ENCODE data around the gene SCAPER.

SCAPER gene, protein sequence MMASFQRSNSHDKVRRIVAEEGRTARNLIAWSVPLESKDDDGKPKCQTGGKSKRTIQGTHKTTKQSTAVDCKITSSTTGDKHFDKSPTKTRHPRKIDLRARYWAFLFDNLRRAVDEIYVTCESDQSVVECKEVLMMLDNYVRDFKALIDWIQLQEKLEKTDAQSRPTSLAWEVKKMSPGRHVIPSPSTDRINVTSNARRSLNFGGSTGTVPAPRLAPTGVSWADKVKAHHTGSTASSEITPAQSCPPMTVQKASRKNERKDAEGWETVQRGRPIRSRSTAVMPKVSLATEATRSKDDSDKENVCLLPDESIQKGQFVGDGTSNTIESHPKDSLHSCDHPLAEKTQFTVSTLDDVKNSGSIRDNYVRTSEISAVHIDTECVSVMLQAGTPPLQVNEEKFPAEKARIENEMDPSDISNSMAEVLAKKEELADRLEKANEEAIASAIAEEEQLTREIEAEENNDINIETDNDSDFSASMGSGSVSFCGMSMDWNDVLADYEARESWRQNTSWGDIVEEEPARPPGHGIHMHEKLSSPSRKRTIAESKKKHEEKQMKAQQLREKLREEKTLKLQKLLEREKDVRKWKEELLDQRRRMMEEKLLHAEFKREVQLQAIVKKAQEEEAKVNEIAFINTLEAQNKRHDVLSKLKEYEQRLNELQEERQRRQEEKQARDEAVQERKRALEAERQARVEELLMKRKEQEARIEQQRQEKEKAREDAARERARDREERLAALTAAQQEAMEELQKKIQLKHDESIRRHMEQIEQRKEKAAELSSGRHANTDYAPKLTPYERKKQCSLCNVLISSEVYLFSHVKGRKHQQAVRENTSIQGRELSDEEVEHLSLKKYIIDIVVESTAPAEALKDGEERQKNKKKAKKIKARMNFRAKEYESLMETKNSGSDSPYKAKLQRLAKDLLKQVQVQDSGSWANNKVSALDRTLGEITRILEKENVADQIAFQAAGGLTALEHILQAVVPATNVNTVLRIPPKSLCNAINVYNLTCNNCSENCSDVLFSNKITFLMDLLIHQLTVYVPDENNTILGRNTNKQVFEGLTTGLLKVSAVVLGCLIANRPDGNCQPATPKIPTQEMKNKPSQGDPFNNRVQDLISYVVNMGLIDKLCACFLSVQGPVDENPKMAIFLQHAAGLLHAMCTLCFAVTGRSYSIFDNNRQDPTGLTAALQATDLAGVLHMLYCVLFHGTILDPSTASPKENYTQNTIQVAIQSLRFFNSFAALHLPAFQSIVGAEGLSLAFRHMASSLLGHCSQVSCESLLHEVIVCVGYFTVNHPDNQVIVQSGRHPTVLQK (N-terminal part only)

DNA sequence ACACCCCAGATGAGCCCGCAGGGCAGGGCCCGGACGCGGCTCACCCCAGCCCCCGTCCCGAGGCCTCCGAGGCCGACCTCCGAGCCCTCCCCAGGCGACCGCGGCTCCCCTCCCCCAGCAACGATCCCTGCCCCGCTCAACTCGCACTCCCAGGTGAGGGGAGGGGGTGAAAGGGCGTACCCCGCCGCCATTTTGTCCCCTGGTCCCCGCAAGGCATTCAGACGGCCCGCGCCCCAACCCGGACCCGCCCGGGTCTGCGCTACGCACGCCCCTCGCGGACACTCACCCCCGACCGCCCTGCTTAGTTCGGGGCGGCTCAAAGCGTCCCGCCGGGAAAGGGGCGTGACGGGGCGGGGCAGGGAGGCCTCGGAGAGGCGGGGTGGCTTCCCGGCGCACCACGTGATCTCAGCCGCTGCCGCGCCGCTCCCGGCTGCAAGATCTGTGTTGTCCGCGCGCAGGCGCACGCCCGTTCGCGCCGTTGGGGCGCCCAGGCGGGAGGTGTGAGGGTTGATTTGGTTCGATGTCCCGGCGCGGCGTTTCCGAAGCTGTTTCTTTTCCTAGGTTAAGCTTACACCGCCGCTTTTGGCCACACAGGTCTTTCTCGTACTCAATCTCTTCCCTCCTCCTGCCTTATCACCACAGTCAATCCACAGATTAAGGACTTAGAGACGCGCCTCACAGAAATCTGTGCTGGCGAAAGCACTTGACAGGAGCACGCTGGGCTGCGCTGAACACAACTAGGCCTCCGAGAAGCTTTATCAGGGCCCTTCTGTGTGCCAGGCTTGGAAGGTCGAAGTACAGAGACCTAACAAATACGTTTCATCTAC is at the start of gene SCAPER:
SCAPER (minus strand) TSS at position 328 of the 827 bp plus-strand sequence. CDS start 21,523 bp downstream, outside the sequence.
- peak within 1 kb of the TSS; percentile 86 for H3K27ac ChIP-seq (ENCODE audit: low read depth, low read length)

DNA sequence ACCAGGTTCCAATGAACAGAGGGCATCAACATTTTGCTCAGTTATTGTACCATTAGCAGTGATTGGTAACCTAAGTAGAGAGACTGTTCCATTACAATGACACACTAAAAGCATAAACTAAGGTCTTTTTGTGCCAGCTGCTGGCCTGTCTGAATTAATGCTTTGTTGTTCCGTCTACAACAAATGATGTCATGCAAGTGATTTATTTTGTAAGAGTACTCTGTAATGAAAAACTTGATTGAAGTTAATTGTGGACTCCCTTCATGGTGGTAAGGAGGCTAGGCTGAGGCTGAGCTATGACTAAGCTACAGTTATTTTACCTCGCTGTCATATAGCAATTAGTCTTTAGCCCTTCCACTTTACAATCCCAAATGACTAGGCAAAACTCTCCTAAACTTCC is 49.6 kb upstream of the SCAPER start:
- Histone ChIP-seq H3K36me3 (ENCODE audit: insufficient read depth, low read length) (no peaks in the 10 kb centered on the region), H3K4me3 (ENCODE audit: low read depth in 1 of 2, low read length in 2 of 2) (no peak overlapping the region), H3K27me3 (ENCODE audit: control insufficient read depth in 1 of 2, insufficient read depth in 2 of 2, low read length in 2 of 2) (no peaks in the 10 kb centered on the region), H3K4me1 (ENCODE audit: insufficient read depth, low read length) (no peaks in the 10 kb centered on the region), H3K9me3 (ENCODE audit: low read length) (no peaks in the 10 kb centered on the region), H3K27ac (ENCODE audit: low read depth, low read length) (no peak overlapping the region), H3K9ac (ENCODE audit: low read length) (no peak overlapping the region)

More for the DNA sequence above, at the start of gene SCAPER:
- H3K27me3 ChIP-seq (ENCODE audit: control insufficient read depth in 1 of 2, insufficient read depth in 2 of 2, low read length in 2 of 2): no peaks in the 10 kb centered on the region
- peak within 1 kb of the TSS; percentile 87 to 98 for H3K4me3 ChIP-seq (ENCODE audit: low read depth in 1 of 2, low read length in 2 of 2)
- H3K36me3 ChIP-seq (ENCODE audit: insufficient read depth, low read length): no peaks in the 10 kb centered on the region
- peaks cover 18% of the 10 kb centered on the region for H3K4me1 ChIP-seq (ENCODE audit: insufficient read depth, low read length)
- no peaks in the 10 kb centered on the region for H3K9me3 ChIP-seq (ENCODE audit: low read length)
- H3K9ac ChIP-seq (ENCODE audit: low read length): peak within 1 kb of the TSS; percentile 49

DNA sequence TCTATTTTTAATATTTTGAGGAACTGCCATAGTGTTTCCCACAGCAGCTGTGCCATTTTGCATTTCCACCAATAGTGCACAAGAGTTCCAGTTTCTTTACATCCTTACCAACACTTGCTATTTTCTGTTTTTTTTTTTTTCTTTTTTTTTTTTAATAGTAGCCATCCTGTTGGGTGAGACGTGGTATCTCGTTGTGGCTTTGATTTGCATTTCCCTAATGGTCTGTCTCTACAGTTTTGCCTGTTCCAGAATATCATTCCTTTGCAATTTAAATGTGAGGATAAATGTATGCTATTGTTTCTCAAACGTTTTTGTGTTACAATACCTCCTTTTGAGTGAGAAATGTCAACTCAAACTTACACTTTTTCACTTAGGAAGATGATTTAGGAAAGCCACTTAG is 48.8 kb upstream of the SCAPER start:
- Histone ChIP-seq H3K27ac (ENCODE audit: low read depth, low read length) (no peak overlapping the region), H3K27me3 (ENCODE audit: control insufficient read depth in 1 of 2, insufficient read depth in 2 of 2, low read length in 2 of 2) (no peaks in the 10 kb centered on the region), H3K9ac (ENCODE audit: low read length) (no peak overlapping the region), H3K4me1 (ENCODE audit: insufficient read depth, low read length) (no peaks in the 10 kb centered on the region), H3K9me3 (ENCODE audit: low read length) (no peaks in the 10 kb centered on the region), H3K4me3 (ENCODE audit: low read depth in 1 of 2, low read length in 2 of 2) (no peak overlapping the region), H3K36me3 (ENCODE audit: insufficient read depth, low read length) (peaks cover under 1% of the 10 kb centered on the region)

DNA sequence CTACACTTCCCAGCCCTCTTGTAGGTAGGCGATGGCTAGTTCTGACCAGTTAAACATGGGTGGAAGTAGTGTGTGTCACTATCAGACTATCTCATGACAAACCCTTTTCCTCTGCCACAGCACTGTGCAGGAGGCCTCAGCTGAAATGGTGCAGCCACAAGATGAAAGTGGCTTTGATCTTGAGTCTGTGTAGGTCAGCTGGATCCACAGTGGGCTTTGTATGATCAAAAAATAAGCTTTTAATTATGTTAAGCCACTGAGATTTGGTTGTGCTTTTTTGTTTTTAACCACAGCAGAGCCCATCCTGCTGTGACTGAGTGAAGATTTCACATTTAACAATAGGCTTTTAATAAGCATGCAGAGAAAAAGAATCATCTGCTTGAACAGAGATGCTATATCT is 46.1 kb upstream of the SCAPER start:
- H3K9ac ChIP-seq (ENCODE audit: low read length): no peak overlapping the region
- H3K27ac ChIP-seq (ENCODE audit: low read depth, low read length): no peak overlapping the region
- no peaks in the 10 kb centered on the region for H3K4me1 ChIP-seq (ENCODE audit: insufficient read depth, low read length)
- H3K9me3 ChIP-seq (ENCODE audit: low read length): no peaks in the 10 kb centered on the region
- no peak overlapping the region for H3K4me3 ChIP-seq (ENCODE audit: low read depth in 1 of 2, low read length in 2 of 2)
- H3K27me3 ChIP-seq (ENCODE audit: control insufficient read depth in 1 of 2, insufficient read depth in 2 of 2, low read length in 2 of 2): no peaks in the 10 kb centered on the region
- peaks cover 7% of the 10 kb centered on the region for H3K36me3 ChIP-seq (ENCODE audit: insufficient read depth, low read length)

DNA sequence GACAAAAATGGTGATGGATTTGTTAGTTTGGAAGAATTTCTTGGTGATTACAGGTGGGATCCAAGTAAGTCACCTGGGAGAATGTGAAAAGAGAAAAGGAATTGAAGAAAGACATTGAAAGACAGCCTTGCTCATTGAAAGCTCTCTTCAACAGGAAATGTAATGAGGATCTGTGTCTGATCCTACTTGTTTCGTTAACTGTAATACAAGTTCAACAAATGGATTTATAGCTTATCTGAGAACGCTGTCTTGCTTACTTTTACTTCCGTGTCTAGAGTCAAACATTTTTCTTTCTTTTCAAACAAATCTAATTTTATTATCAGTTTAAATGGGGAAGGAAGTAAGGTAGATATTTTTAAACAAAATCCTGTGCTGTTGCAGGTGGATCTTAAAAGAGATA is 42.3 kb upstream of the SCAPER start:
- H3K4me3 ChIP-seq (ENCODE audit: low read depth in 1 of 2, low read length in 2 of 2): no peak overlapping the region
- no peak overlapping the region for H3K27ac ChIP-seq (ENCODE audit: low read depth, low read length)
- H3K9me3 ChIP-seq (ENCODE audit: low read length): no peaks in the 10 kb centered on the region
- H3K4me1 ChIP-seq (ENCODE audit: insufficient read depth, low read length): peaks cover 4% of the 10 kb centered on the region
- H3K27me3 ChIP-seq (ENCODE audit: control insufficient read depth in 1 of 2, insufficient read depth in 2 of 2, low read length in 2 of 2): no peaks in the 10 kb centered on the region
- peaks cover 17% of the 10 kb centered on the region for H3K36me3 ChIP-seq (ENCODE audit: insufficient read depth, low read length)
- no peak overlapping the region for H3K9ac ChIP-seq (ENCODE audit: low read length)

DNA sequence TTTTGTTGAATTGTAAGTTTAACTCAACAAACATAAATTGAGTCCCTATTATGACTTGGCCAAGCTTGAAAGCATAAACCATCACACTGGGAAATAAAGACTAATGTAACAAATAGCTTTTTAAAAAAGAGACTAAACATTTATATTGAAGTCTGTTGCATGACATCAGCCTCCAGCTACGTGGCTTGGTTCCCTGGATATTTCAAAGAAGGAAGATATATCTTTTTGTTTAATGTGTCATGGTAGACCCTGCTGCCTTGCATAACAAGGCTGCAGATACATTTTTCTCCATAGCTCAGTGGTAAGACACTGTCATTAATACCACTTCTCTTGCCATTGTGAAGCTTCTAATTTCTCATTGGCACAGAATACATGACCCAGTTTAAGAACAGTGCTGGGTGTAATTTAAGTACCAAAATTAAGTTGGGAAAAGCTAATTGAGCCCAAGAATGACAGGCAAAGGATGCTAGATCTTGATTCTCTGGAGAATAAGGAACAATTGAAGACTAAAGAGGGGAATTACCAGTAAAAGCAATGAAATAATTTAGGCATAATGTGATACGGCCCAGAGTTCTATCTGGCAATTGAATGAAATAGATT is 40.5 kb upstream of the SCAPER start:
- no peak overlapping the region for H3K27ac ChIP-seq (ENCODE audit: low read depth, low read length)
- no peaks in the 10 kb centered on the region for H3K27me3 ChIP-seq (ENCODE audit: control insufficient read depth in 1 of 2, insufficient read depth in 2 of 2, low read length in 2 of 2)
- no peaks in the 10 kb centered on the region for H3K9me3 ChIP-seq (ENCODE audit: low read length)
- H3K36me3 ChIP-seq (ENCODE audit: insufficient read depth, low read length): peaks cover 17% of the 10 kb centered on the region
- no peak overlapping the region for H3K4me3 ChIP-seq (ENCODE audit: low read depth in 1 of 2, low read length in 2 of 2)
- peaks cover 4% of the 10 kb centered on the region for H3K4me1 ChIP-seq (ENCODE audit: insufficient read depth, low read length)
- no peak overlapping the region for H3K9ac ChIP-seq (ENCODE audit: low read length)

DNA sequence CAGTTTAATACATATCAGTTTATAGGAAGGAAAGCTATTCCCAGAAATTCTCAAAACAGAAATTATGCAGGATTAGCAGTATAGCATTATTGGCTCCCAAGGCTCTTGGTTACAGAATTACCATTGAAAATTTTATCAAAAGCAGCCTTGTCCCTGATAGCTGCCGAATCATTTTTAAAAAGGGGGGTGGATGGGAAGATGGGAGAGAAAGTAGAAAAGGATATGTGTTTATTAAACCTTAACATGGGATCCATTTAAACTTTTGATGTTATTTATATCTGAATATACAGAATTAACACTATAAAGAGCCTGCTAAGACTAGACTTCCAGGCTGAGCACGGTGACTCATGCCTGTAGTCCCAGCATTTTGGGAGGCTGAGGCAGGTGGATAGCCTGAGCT is 37.2 kb upstream of the SCAPER start:
- peaks cover 4% of the 10 kb centered on the region for H3K4me1 ChIP-seq (ENCODE audit: insufficient read depth, low read length)
- no peaks in the 10 kb centered on the region for H3K9me3 ChIP-seq (ENCODE audit: low read length)
- H3K36me3 ChIP-seq (ENCODE audit: insufficient read depth, low read length): peaks cover 17% of the 10 kb centered on the region
- no peaks in the 10 kb centered on the region for H3K27me3 ChIP-seq (ENCODE audit: control insufficient read depth in 1 of 2, insufficient read depth in 2 of 2, low read length in 2 of 2)
- no peak overlapping the region for H3K9ac ChIP-seq (ENCODE audit: low read length)
- H3K27ac ChIP-seq (ENCODE audit: low read depth, low read length): no peak overlapping the region
- H3K4me3 ChIP-seq (ENCODE audit: low read depth in 1 of 2, low read length in 2 of 2): no peak overlapping the region

DNA sequence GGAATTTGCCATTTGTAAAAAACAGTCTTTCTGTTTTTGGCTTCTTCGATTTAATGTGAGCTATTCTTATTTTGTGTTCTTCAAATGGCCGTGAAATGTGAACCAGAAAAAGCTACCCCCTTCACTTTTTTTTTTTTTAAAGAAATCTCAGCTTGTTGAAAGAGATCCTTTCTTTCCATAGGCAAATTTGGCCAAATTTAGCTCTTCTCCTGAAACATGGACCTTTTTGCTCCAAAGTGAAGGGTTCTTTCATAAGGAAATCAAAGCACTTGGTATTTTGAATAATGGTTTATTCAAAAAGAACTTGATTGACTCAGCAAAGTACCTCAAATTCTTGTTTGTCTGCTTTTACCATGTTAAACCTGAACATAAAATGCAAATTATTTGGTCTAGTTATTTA is 36.5 kb upstream of the SCAPER start:
- H3K4me3 ChIP-seq (ENCODE audit: low read depth in 1 of 2, low read length in 2 of 2): no peak overlapping the region
- H3K27me3 ChIP-seq (ENCODE audit: control insufficient read depth in 1 of 2, insufficient read depth in 2 of 2, low read length in 2 of 2): no peaks in the 10 kb centered on the region
- peaks cover 17% of the 10 kb centered on the region for H3K36me3 ChIP-seq (ENCODE audit: insufficient read depth, low read length)
- no peak overlapping the region for H3K9ac ChIP-seq (ENCODE audit: low read length)
- H3K4me1 ChIP-seq (ENCODE audit: insufficient read depth, low read length): peaks cover 4% of the 10 kb centered on the region
- no peaks in the 10 kb centered on the region for H3K9me3 ChIP-seq (ENCODE audit: low read length)
- no peak overlapping the region for H3K27ac ChIP-seq (ENCODE audit: low read depth, low read length)

DNA sequence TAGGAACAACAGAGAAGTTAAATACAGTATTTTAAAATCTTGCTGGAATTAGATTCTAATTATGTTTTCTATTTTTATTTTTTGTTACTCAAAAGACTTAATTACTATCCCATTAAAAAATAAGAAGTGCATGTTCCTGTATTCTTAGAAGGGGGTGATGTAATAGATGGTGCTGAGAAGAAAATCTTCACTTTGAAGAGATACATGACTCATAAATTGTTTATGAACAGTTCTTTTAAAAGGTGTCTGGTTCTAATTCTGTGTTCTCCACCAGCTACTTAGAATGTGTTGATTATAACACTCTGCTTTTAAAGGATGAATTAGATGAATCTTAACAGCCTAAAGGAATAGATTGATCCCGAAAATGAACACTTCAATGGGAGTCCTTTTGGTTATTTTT is 34.6 kb upstream of the SCAPER start:
- H3K27me3 ChIP-seq (ENCODE audit: control insufficient read depth in 1 of 2, insufficient read depth in 2 of 2, low read length in 2 of 2): no peaks in the 10 kb centered on the region
- no peak overlapping the region for H3K27ac ChIP-seq (ENCODE audit: low read depth, low read length)
- no peaks in the 10 kb centered on the region for H3K4me1 ChIP-seq (ENCODE audit: insufficient read depth, low read length)
- H3K9me3 ChIP-seq (ENCODE audit: low read length): no peaks in the 10 kb centered on the region
- no peak overlapping the region for H3K4me3 ChIP-seq (ENCODE audit: low read depth in 1 of 2, low read length in 2 of 2)
- H3K9ac ChIP-seq (ENCODE audit: low read length): no peak overlapping the region
- H3K36me3 ChIP-seq (ENCODE audit: insufficient read depth, low read length): peaks cover 14% of the 10 kb centered on the region

DNA sequence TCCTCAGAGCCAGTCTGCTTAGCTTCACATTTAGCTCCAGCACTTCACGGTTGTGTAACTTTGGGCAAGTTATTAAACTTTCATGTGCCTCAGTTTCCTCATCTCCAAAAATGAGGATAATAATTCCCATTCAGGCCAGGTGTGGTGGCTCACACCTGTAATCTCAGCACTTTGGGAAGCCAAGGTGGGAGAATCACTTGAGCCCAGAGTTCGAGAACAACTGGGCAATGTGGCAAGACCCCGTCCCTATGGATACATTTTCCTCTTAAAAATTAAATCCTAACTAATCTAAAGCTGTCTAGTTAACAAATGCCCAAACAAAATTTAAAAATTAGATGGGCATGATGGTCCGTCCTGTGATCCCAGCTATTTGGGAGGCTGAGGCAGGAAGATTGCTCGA is 33.6 kb upstream of the SCAPER start:
- peaks cover 7% of the 10 kb centered on the region for H3K36me3 ChIP-seq (ENCODE audit: insufficient read depth, low read length)
- H3K27ac ChIP-seq (ENCODE audit: low read depth, low read length): no peak overlapping the region
- no peaks in the 10 kb centered on the region for H3K4me1 ChIP-seq (ENCODE audit: insufficient read depth, low read length)
- H3K27me3 ChIP-seq (ENCODE audit: control insufficient read depth in 1 of 2, insufficient read depth in 2 of 2, low read length in 2 of 2): no peaks in the 10 kb centered on the region
- H3K9me3 ChIP-seq (ENCODE audit: low read length): no peaks in the 10 kb centered on the region
- H3K4me3 ChIP-seq (ENCODE audit: low read depth in 1 of 2, low read length in 2 of 2): no peak overlapping the region
- no peak overlapping the region for H3K9ac ChIP-seq (ENCODE audit: low read length)

Measured in muscle layer of colon (tissue), 2 donors.